NCI-H69 (cell line): Measurements from ENCODE around the gene B3GNT9.

Experiments
- DNase-seq: peaks from one replicate; lab custom pipeline; 2025; lab: John Stamatoyannopoulos, UW

The B3GNT9 gene

DNA sequence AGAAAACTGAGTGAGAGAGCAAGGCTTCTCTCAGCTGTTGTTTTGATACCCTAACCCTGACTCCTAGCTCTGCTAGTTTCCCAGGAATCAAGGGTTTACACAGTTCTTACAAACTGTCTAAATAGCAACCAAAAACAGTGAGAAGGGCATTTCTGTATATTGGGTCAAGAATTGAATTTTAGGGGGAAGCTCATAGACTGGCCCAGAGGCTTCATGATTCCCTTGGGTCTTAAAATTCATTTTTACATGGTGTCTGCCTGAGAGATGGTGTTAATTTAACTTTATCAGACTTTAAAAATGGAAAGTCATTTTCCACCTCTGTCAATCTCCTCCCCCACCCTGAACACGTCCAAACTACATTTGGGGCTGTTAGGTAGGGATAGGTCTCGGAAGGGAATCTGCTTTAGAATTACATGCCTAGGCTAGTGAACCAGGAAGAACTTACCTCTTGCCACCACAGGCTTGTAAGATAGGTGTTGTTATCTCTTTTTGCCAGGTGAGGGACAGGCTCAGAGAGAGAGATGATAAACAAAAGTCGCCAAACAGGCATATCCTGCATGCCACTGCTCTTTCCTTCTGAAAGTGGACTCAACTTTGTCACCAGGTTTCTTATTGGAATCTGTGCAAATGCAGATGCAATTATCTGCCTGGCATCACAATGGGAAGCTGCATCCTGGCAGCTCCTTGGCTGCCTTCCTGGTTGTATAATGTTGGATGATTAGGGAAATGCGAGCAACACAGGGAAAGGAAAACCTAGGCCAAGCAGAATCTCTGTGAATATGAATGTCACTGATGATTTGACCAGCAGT, 38.0 kb downstream of the B3GNT9 start:
- DNase-seq, result no peak

DNA sequence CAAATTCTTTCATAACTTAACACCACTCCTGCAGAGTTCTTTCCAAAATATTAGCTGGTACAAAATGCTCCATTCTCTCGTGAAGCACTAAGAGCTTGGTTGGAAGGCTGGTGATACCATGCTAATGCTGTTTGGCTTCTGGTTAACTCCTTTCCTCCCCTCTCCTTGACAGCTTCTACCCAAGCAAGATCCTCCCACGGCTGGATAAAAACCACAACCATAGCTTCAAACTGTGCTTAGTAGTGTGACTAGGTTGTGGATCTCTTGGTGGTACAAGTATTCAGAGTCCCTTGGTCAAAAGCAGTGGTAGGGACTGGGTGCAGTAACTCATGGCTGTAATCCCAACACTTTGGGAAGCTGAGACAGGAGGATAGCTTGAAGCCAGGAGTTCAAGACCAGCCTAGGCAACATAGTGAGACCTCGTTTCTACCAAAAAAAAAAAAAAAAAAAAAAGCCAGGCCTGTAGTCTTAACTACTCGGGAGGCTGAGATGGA, 38.8 kb downstream of the B3GNT9 start:
- DNase-seq, result no peak

GRCh38 chr16:67109407-67110135, 41.2 kb downstream of the B3GNT9 start, which contains the start of gene PHAF1:
PHAF1 (plus strand) TSS chr16:67109941; CDS start chr16:67110176, 235 bp downstream.
- DNase-seq, result peak; percentile 91

GRCh38 chr16:67108931-67109406, 41.8 kb downstream of the B3GNT9 start:
- DNase-seq, result no peak

DNA sequence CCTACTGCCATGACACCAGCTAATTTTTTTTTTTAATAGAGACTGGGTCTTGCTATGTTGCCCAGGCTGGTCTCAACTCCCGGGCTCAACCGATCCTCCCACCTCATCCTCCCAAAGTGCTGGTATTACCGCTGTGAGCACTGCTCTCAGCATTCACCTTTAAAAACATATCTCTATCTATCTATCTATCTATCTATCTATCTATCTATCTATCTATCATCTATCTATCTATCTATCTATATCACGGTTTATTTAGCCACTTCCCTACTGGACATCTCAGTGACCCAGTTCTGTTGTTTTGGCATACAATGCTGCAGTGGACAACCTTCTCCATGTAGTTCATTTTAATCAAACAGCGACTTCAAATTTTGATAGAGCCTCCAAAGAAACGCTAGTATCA, 42.3 kb downstream of the B3GNT9 start:
- DNase-seq, result no peak

GRCh38 chr16:67105881-67106280, 44.9 kb downstream of the B3GNT9 start:
- no peak for DNase-seq

DNA sequence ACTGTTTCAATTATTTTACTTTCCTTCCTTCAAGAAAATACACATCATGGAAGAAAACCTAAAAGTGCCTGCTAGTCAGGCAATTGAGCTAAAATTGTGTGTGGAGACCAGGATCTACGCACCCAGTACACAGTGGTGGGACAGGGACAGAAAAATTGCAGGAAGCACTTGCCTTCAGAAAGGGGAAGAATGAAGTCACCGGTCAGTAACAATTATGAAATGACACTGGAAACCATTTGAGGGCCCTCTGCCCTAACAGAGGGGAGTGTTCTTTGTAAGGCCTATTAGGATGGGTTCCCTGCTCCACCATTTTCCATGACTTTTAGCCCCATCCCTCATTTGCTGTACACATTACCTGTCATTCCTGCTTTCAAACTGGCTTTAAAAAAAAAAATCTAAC, 45.6 kb downstream of the B3GNT9 start:
- DNase-seq, result no peak

DNA sequence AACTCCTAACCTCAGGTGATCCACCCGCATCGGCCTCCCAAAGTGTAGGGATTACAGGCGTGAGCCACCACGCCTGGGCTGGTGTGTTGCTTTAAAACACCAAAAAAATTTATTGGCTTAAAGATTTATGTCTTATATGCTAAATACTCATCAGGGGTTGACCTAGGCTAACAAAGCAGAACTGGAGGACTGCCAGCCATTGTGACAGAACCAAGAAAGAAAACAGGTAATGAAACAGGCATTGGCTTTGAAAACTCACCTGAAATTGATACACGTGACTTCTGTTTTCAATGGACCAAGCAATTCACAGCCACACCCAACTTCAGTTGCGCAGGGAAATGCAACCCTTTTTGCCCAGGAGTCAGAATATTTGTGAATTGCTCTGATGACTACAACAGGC, 46.0 kb downstream of the B3GNT9 start:
- peak; percentile 34 for DNase-seq

DNA sequence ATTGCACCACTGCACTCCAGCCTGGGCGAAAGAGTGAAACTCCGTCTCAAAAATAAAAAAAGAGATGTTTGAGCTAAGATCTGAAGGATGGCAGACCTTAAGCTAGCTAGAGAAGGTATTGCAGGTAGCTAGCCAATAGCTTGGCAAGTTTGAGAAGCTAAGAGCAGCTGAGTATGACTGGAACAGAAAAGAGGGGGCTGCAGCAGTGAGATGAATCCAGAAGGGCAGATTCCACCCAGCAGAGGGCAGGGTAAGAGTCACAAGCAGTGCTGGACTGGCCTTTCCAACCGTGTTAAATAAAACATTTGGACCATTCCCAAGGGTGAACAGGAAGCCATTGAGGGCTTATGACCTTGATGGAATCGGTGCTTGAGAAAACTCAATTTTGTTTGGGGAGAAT, 46.7 kb downstream of the B3GNT9 start:
- peak; percentile 32 for DNase-seq

DNA sequence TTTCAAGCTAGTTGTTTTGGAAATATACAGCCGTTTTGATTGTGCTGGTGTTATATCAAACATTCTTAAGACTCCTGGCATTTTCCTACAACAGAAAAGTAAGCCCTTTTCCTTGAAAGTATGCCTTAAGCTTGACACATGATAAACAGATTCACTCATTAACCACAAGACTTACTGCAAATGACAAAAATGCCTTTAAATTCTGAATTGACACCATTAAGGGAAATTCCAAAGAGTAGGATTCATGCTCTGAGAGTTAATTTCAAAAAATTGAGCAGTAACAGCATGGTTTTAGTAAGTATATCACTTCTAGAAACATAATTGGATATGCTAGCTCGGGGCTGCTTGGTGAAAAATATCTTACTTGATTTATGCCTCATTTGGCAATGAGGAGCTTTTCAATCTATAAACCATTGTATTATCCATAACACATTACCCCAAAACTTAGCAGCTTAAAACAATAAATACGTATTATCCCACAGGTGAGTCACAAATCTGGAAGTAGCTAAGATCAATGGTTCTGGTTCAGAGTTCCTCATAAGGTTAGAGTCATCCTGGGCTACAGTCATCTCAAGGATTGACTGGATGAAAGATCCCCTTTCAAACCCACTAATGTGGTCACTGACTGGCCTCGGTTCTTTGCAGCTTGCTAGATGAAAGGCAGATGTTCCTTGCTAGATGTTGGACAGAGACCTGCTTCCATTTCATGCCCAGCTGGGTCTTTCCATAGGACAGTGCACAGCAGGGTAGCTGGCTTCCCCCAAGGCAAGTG, 49.3 kb downstream of the B3GNT9 start:
- DNase-seq, result no peak

GRCh38 chr16:67100569-67101310, 50.1 kb downstream of the B3GNT9 start:
- DNase-seq, result peak; percentile 6

DNA sequence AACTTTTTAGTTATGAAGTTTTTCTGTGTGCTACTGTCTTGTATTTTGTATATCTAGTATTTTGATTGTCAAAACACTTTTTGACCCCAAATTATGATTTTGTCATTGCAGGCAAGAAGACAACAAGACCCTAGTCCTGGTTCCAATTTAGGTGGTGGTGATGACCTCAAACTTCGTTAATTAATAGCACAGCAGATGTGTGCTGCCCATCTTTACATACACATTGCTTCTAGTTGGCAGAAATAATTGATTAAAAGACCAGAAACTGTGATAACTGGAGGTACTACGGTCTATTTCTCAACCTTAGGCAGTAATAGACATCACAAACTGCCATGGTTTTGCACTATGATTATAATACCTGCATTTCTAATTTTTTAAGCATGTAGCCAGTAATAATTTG, 52.2 kb downstream of the B3GNT9 start:
- DNase-seq, result no peak
